HepG2 (cell line): ENCODE measurements around the gene GDF7. TPM values are rescaled to one million over a fixed set of nuclear protein-coding genes. Genes with fewer than 3 reads are reported as not detected.

Experiments used
- HMGA1 ChIP-seq: sonication (generic); formaldehyde crosslinking; conservative IDR thresholded peaks from 2 replicates; pipeline ENCODE4 v1.4.0; 2020; ENCODE audit warnings: missing genetic modification reagents
- KAT8 ChIP-seq: IDR thresholded peaks from 2 replicates; pipeline ENCODE4 v1.6.1; 2016; ENCODE audit warnings: missing genetic modification reagents, missing compliant biosample characterization
- RELA ChIP-seq: sonication (generic); formaldehyde crosslinking; IDR thresholded peaks from 2 replicates; pipeline ENCODE4 v1.4.0; 2020; ENCODE audit warnings: missing genetic modification reagents
- SMC3 ChIP-seq: IDR thresholded peaks from 2 replicates; pipeline ENCODE4 v1.6.1; 2011; ENCODE audit warnings: low read length, improper control_type of control experiment
- TP53 ChIP-seq: sonication (generic); formaldehyde crosslinking; conservative IDR thresholded peaks from 2 replicates; pipeline ENCODE4 v1.4.0; 2020; ENCODE audit warnings: missing genetic modification reagents
- ZNF350 ChIP-seq: sonication (generic); formaldehyde crosslinking; IDR thresholded peaks from 2 replicates; pipeline ENCODE4 v1.4.0; 2020; ENCODE audit warnings: mild to moderate bottlenecking, low read depth, missing genetic modification reagents, borderline replicate concordance
- polyA plus RNA-seq, 8 experiments: library from polyadenylated mRNA; depleted of rRNA in 3 of 8; stranded (reverse) in 7 of 8; unstranded in 1 of 8; fragments of >200 nt; fragmentation: Illumina TruSeq in 4 of 8; extraction: Trizol in 4 of 8; gene quantifications; 2 replicates each; pipeline versions ENCODE4 v1.2.1 to v1.2.3, GENCODE V29; 2011 to 2016; ENCODE audit warnings: low read depth in 4 of 8, missing spikeins in 1 of 8, mixed read lengths in 1 of 8; ENCODE audit not compliant: insufficient read depth in 1 of 8
- total RNA-seq, 5 experiments: library from RNA; depleted of rRNA; stranded (reverse); fragments of >200 nt; fragmentation: Illumina TruSeq; extraction: Trizol; gene quantifications; 2 replicates each; pipeline ENCODE4 v1.2.3, GENCODE V29; 2016; ENCODE audit warnings: low read depth in 1 of 5
- TF ChIP-seq, protein P1 (sequence below): sonication (generic); formaldehyde crosslinking; IDR thresholded peaks from 2 replicates; pipeline ENCODE4 v1.4.0; 2020; ENCODE audit warnings: missing genetic modification reagents, low read depth, mild to moderate bottlenecking, borderline replicate concordance
- TF ChIP-seq, protein P2 (sequence below): sonication (generic); formaldehyde crosslinking; conservative IDR thresholded peaks from 2 replicates; pipeline ENCODE4 v1.8.0; 2022; ENCODE audit warnings: missing genetic modification reagents
- TF ChIP-seq, protein P3 (sequence below): IDR thresholded peaks from 2 replicates; pipeline ENCODE4 v1.4.0; 2020; ENCODE audit warnings: mild to moderate bottlenecking, missing genetic modification reagents
- TF ChIP-seq, protein P4 (sequence below), 2 experiments: IDR thresholded peaks; 2 replicates each; pipeline ENCODE4 v1.6.1; 2011 to 2012; ENCODE audit warnings: low read length in 2 of 2, borderline replicate concordance in 1 of 2, low read depth in 1 of 2, mild to moderate bottlenecking in 1 of 2, moderate library complexity in 1 of 2
- TF ChIP-seq, protein P5 (sequence below): IDR thresholded peaks from 2 replicates; pipeline ENCODE4 v1.6.1; 2016; ENCODE audit warnings: low read depth, missing genetic modification reagents, missing compliant biosample characterization

The GDF7 gene
- total and polyA plus RNA-seq, 2 of the 13 experiments (the other 11 are each of a cell fraction or from before 2014, with no cell fraction given) = 1.6 to 15.0 TPM

DNA sequence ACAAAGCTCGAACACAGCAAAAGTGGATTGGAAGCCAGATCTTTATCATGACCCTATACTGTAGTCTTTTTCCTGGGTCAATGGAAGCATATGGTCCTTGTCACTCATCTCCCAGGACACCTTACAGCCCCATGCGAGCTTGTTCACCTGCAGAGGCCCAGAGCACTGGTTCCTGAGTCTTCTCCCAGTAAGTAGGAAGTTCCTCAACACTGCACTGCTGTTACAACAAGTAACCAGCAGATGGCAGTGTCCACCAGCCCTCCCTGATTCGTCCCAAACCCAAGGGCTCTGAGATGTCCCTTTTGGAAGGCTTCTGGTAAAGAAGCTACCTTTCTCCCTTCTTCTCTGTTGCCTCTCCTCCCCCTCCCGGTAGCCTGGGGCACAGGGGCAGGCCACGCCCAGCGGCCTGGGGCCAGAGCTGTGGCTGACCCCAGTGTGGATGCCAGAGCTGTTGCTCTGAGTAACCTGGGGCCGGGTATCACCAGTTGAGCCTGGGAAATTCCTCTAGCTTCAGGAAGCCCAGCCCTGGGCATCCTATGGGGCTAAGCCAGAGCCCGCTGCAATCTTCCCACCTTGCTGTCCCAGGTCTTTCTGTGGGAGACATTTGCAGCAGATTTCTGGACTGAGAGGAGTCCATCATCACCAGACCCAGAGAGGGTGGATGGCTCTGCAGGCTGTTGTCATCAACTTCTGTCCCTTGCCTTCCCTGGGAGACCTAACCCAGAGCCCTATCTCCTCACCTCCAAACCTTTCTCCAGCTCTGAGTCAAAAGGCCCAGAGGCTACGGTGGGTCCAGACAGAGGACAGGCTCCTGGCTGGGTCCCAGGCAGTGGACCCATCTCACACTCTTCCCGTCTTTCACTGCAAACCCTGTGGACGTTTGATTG is 5.3 kb upstream of the GDF7 start (continued):
- no peak for TF ChIP-seq RELA (CRISPR knock-in tag)
- TF ChIP-seq, protein P1, sequence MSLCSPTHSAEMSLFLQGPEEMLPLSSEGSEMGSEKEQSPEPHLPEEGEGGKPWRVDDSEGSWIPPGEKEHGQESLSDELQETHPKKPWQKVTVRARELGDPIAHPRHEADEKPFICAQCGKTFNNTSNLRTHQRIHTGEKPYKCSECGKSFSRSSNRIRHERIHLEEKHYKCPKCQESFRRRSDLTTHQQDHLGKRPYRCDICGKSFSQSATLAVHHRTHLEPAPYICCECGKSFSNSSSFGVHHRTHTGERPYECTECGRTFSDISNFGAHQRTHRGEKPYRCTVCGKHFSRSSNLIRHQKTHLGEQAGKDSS = peak; percentile 100
- TF ChIP-seq, protein P2, sequence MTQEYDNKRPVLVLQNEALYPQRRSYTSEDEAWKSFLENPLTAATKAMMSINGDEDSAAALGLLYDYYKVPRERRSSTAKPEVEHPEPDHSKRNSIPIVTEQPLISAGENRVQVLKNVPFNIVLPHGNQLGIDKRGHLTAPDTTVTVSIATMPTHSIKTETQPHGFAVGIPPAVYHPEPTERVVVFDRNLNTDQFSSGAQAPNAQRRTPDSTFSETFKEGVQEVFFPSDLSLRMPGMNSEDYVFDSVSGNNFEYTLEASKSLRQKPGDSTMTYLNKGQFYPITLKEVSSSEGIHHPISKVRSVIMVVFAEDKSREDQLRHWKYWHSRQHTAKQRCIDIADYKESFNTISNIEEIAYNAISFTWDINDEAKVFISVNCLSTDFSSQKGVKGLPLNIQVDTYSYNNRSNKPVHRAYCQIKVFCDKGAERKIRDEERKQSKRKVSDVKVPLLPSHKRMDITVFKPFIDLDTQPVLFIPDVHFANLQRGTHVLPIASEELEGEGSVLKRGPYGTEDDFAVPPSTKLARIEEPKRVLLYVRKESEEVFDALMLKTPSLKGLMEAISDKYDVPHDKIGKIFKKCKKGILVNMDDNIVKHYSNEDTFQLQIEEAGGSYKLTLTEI (CRISPR knock-in tag) = no peak
- TF ChIP-seq, protein P3, sequence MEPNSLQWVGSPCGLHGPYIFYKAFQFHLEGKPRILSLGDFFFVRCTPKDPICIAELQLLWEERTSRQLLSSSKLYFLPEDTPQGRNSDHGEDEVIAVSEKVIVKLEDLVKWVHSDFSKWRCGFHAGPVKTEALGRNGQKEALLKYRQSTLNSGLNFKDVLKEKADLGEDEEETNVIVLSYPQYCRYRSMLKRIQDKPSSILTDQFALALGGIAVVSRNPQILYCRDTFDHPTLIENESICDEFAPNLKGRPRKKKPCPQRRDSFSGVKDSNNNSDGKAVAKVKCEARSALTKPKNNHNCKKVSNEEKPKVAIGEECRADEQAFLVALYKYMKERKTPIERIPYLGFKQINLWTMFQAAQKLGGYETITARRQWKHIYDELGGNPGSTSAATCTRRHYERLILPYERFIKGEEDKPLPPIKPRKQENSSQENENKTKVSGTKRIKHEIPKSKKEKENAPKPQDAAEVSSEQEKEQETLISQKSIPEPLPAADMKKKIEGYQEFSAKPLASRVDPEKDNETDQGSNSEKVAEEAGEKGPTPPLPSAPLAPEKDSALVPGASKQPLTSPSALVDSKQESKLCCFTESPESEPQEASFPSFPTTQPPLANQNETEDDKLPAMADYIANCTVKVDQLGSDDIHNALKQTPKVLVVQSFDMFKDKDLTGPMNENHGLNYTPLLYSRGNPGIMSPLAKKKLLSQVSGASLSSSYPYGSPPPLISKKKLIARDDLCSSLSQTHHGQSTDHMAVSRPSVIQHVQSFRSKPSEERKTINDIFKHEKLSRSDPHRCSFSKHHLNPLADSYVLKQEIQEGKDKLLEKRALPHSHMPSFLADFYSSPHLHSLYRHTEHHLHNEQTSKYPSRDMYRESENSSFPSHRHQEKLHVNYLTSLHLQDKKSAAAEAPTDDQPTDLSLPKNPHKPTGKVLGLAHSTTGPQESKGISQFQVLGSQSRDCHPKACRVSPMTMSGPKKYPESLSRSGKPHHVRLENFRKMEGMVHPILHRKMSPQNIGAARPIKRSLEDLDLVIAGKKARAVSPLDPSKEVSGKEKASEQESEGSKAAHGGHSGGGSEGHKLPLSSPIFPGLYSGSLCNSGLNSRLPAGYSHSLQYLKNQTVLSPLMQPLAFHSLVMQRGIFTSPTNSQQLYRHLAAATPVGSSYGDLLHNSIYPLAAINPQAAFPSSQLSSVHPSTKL (CRISPR knock-in tag) = peak; percentile 18; the same call in 1 of the 2 replicates
- peak; percentile 98 for TF ChIP-seq SMC3
- TF ChIP-seq HMGA1 (CRISPR knock-in tag) = no peak
- TF ChIP-seq, protein P4, sequence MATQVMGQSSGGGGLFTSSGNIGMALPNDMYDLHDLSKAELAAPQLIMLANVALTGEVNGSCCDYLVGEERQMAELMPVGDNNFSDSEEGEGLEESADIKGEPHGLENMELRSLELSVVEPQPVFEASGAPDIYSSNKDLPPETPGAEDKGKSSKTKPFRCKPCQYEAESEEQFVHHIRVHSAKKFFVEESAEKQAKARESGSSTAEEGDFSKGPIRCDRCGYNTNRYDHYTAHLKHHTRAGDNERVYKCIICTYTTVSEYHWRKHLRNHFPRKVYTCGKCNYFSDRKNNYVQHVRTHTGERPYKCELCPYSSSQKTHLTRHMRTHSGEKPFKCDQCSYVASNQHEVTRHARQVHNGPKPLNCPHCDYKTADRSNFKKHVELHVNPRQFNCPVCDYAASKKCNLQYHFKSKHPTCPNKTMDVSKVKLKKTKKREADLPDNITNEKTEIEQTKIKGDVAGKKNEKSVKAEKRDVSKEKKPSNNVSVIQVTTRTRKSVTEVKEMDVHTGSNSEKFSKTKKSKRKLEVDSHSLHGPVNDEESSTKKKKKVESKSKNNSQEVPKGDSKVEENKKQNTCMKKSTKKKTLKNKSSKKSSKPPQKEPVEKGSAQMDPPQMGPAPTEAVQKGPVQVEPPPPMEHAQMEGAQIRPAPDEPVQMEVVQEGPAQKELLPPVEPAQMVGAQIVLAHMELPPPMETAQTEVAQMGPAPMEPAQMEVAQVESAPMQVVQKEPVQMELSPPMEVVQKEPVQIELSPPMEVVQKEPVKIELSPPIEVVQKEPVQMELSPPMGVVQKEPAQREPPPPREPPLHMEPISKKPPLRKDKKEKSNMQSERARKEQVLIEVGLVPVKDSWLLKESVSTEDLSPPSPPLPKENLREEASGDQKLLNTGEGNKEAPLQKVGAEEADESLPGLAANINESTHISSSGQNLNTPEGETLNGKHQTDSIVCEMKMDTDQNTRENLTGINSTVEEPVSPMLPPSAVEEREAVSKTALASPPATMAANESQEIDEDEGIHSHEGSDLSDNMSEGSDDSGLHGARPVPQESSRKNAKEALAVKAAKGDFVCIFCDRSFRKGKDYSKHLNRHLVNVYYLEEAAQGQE (IDR thresholded peaks at IDR 0.05; ENCODE audit: borderline replicate concordance in 1 of 2, low read depth in 1 of 2, low read length in 2 of 2) = no peak
- no peak for TF ChIP-seq TP53 (CRISPR knock-in tag)
- TF ChIP-seq, protein P5, sequence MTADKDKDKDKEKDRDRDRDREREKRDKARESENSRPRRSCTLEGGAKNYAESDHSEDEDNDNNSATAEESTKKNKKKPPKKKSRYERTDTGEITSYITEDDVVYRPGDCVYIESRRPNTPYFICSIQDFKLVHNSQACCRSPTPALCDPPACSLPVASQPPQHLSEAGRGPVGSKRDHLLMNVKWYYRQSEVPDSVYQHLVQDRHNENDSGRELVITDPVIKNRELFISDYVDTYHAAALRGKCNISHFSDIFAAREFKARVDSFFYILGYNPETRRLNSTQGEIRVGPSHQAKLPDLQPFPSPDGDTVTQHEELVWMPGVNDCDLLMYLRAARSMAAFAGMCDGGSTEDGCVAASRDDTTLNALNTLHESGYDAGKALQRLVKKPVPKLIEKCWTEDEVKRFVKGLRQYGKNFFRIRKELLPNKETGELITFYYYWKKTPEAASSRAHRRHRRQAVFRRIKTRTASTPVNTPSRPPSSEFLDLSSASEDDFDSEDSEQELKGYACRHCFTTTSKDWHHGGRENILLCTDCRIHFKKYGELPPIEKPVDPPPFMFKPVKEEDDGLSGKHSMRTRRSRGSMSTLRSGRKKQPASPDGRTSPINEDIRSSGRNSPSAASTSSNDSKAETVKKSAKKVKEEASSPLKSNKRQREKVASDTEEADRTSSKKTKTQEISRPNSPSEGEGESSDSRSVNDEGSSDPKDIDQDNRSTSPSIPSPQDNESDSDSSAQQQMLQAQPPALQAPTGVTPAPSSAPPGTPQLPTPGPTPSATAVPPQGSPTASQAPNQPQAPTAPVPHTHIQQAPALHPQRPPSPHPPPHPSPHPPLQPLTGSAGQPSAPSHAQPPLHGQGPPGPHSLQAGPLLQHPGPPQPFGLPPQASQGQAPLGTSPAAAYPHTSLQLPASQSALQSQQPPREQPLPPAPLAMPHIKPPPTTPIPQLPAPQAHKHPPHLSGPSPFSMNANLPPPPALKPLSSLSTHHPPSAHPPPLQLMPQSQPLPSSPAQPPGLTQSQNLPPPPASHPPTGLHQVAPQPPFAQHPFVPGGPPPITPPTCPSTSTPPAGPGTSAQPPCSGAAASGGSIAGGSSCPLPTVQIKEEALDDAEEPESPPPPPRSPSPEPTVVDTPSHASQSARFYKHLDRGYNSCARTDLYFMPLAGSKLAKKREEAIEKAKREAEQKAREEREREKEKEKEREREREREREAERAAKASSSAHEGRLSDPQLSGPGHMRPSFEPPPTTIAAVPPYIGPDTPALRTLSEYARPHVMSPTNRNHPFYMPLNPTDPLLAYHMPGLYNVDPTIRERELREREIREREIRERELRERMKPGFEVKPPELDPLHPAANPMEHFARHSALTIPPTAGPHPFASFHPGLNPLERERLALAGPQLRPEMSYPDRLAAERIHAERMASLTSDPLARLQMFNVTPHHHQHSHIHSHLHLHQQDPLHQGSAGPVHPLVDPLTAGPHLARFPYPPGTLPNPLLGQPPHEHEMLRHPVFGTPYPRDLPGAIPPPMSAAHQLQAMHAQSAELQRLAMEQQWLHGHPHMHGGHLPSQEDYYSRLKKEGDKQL (CRISPR knock-in tag) = no peak
- peak; percentile 46; the same call in 1 of the 2 replicates for TF ChIP-seq ZNF350
- TF ChIP-seq KAT8 (CRISPR knock-in tag) = peak; percentile 27; the same call in 1 of the 2 replicates
